ENCODE measurements around the gene ZC3H8. TPM values are rescaled to one million over a fixed set of nuclear protein-coding genes. Genes with fewer than 3 reads are reported as not detected.

ZC3H8 gene
- total and polyA plus RNA-seq, 2 donors (not counting 3 experiments of a cell fraction or from before 2014, with no cell fraction given): 0.95 to 7.1 TPM

DNA sequence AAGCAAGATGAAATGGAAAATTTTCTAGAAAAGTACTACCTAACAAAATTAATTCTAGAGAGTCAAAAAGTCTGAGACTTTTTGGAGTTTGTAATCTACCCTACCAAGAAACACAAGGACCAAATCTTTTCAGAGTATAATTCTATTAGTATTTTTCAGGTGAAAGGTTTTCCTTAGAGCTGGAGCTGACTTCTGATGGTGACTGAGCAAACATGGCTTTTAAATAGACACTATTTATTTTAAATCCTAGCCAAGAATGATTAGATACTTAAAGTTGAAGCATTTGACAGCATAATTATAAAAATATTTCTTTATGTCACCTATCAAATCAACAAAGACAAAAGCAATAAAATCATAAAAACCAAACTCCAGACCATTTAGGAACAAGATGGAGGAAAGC lies 47.1 kb upstream of the ZC3H8 start:
- Histone ChIP-seq H3K27me3 (ENCODE audit: control insufficient read depth in 2 of 2, insufficient read depth in 2 of 2, low read length in 2 of 2) (no peaks in the 10 kb centered on the region), H3K9me1 (replicated peaks; ENCODE audit: control insufficient read depth, extremely low read depth, insufficient read depth, low read length) (no peaks in the 10 kb centered on the region), H3K4me1 (ENCODE audit: control insufficient read depth, extremely low read depth, insufficient read depth, low read length) (peaks cover 28% of the 10 kb centered on the region), H2AFZ (ENCODE audit: low read depth, low read length) (peak overlapping the region; percentile 51), H4K20me1 (replicated peaks; ENCODE audit: control insufficient read depth, extremely low read depth, insufficient read depth, low read length) (no peaks in the 10 kb centered on the region), H3K4me2 (ENCODE audit: insufficient read depth, low read length) (peak overlapping the region; percentile 61), H3K79me2 (ENCODE audit: control insufficient read depth, insufficient read depth, low read length) (no peaks in the 10 kb centered on the region), H3K9ac (replicated peaks; ENCODE audit: extremely low read depth, insufficient read depth, low read length) (peak overlapping the region; percentile 23), H3K9me3 (replicated peaks; ENCODE audit: control insufficient read depth, insufficient read depth, low read length) (no peaks in the 10 kb centered on the region), H3K4me3 (replicated peaks in 1 of 3; ENCODE audit: insufficient read depth in 1 of 3, low read depth in 1 of 3, low read length in 3 of 3) (no peak overlapping the region), H3K27ac (ENCODE audit: insufficient read depth, low read depth, low read length) (peak overlapping the region; percentile 55), H3K36me3 (ENCODE audit: control insufficient read depth in 2 of 2, extremely low read depth in 1 of 2, insufficient read depth in 2 of 2, low read length in 2 of 2) (no peaks in the 10 kb centered on the region)
- ChIA-PET CTCF (interaction anchor here (1.3 to 2.9 kb wide), 3 partner anchors 10 to 42 kb away, joined by 5 to 12 read pairs (median 8); no protein-coding TSS in a partner anchor), POLR2A (no interaction called here)
- dilution Hi-C loops (cut with MboI; ENCODE audit: extremely low pct_ligation_motif_present, low sequenced_read_pairs) (no loop called here), intact Hi-C loops (cut with micrococcal nuclease) (loop anchor here (2.0 kb wide), 1 partner anchor 25 kb away; no protein-coding TSS in a partner anchor)
- DNase-seq (ENCODE audit: low read depth, low spot score) (peak; percentile 39), FAIRE-seq (no peak)
- no TSS peak for BruUV-seq (replicated peaks)
- no peak for TF ChIP-seq JUN (IDR thresholded peaks at IDR 0.05; ENCODE audit: borderline replicate concordance, insufficient read depth, insufficient read length, low read depth)
- no peak for TF ChIP-seq POLR2AphosphoS5 (IDR thresholded peaks at IDR 0.05; ENCODE audit: insufficient read depth, low read depth, low read length)
- no peak for TF ChIP-seq POLR2A (IDR thresholded peaks at IDR 0.05; ENCODE audit: low read depth, low read length)
- TF ChIP-seq, protein P1, sequence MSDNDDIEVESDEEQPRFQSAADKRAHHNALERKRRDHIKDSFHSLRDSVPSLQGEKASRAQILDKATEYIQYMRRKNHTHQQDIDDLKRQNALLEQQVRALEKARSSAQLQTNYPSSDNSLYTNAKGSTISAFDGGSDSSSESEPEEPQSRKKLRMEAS (IDR thresholded peaks at IDR 0.05; ENCODE audit: insufficient read depth, insufficient read length): no peak
- no peak for TF ChIP-seq MYC (IDR thresholded peaks at IDR 0.05; ENCODE audit: low read depth, low read length)
- TF ChIP-seq, protein P2, sequence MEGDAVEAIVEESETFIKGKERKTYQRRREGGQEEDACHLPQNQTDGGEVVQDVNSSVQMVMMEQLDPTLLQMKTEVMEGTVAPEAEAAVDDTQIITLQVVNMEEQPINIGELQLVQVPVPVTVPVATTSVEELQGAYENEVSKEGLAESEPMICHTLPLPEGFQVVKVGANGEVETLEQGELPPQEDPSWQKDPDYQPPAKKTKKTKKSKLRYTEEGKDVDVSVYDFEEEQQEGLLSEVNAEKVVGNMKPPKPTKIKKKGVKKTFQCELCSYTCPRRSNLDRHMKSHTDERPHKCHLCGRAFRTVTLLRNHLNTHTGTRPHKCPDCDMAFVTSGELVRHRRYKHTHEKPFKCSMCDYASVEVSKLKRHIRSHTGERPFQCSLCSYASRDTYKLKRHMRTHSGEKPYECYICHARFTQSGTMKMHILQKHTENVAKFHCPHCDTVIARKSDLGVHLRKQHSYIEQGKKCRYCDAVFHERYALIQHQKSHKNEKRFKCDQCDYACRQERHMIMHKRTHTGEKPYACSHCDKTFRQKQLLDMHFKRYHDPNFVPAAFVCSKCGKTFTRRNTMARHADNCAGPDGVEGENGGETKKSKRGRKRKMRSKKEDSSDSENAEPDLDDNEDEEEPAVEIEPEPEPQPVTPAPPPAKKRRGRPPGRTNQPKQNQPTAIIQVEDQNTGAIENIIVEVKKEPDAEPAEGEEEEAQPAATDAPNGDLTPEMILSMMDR (IDR thresholded peaks at IDR 0.05; ENCODE audit: extremely low read depth in 1 of 2, insufficient read depth in 1 of 2, low read depth in 1 of 2, low read length in 2 of 2): no peak
- no peak for TF ChIP-seq FOS (IDR thresholded peaks at IDR 0.05; ENCODE audit: borderline replicate concordance, insufficient read depth, low read length)
- TF ChIP-seq GATA2 (IDR thresholded peaks at IDR 0.05; ENCODE audit: insufficient read depth, insufficient read length, low read depth, low read length): no peak
- TF ChIP-seq EZH2 (IDR thresholded peaks at IDR 0.05; ENCODE audit: borderline replicate concordance, low read depth, low read length, severe bottlenecking): no peak
